HG03175 (cell line): ENCODE results near the gene DTNA.

ENCODE experiments used
- ATAC-seq: cut with Tn5 transposase; IDR thresholded peaks from one replicate; pipeline ENCODE4 v1.9.1; 2021; ENCODE audit warnings: mild to moderate bottlenecking, moderate library complexity; ENCODE audit not compliant: unreplicated experiment

DTNA gene

DNA sequence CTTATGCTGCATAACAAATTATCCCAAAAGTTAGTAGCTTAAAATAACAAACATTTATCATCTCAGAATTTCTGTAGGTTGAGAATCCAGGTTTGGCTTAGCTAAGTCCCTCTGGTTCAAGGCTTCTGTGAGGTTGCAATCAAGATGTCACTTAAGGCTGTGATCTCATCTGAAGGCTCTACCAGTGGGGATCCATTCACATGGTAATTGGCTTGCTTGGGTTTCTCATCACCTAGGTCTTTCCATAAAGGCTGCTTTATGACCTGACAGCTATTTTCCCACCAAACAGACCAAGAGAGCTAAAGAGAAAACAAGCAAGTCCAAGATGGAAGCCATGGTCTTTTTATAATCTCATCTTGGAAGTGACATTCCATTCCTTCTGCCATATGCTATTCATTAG lies 137.3 kb downstream of the DTNA start:
- ATAC-seq, result no peak

- ATAC-seq, result no peak
These were observed 138.1 kb downstream of the DTNA start for GRCh38 chr18:34848156-34848555.

DNA sequence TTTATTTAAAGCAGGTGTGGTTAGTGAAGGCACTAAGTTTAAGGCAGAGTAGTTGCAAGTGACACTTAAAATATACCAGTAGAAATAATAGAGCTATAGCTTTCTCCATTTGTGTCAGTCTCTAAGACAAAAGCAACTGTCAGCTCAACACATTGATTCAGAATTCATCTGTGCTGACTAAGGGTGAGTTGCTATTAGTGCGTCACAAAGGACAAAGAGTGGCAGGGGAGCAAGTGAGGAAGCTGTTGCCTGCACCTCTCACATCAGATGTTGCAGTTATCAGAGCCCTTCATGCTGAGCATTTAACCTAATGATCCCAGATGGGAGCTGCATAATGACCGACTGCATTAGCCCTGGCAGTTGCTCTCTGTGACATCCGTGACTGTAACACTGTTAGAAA lies 138.6 kb downstream of the DTNA start:
- no peak for ATAC-seq

DNA sequence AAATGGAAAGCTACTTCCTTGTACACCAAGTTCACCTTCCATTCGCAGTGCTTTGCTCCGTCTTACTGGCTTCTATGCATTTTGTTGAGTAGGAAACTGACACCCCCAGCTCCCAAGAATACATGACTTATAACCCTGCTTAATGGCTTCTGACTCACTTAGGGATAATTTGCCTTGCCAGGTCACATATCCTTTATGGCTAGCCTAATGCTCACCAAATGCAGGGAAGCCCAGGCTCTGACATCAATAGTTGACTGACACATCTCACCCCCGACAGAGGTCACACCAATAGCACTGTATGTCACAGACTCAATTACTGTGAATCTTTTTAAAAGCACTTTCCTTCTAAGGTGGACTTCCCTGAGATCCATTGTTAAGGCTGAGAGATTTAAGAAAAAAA lies 147.2 kb downstream of the DTNA start:
- no peak for ATAC-seq

DNA sequence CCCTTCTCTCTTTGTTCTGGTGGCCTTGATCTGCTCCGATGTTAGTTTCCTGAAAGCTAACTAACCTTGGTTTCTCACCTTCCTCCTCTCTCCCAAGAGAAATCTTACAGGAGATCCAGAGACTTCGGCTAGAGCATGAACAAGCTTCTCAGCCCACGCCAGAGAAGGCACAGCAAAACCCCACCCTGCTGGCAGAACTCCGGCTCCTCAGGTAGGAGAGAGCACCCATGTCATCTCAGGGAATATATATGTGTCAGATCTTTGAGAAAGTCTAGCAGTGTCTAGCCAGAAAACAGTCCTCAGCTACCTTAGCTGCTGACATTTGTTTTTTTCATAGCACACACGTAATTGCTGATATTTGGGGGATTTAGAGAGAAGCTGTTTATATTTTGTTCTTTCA lies 148.1 kb downstream of the DTNA start:
- ATAC-seq, result no peak

- ATAC-seq, result no peak
These were observed 149.4 kb downstream of the DTNA start for GRCh38 chr18:34859496-34859895.

DNA sequence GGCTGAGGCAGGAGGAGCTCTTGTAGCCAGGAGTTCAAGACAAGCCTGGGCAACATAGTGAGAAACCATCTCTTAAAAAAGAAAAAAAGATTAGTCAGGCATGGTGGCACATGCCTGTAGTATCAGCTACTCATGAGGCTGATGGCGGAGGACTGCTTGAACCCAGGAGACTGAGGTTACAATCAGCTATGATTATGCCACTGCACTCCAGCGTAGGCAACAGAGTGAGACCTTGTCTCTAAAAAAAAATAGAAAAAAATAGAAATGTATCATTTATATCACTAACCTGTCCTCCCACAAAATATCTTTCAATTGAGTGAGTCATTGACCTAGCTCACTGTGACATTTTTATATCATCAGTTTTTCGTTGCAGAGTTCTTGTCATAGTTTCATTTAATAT lies 152.5 kb downstream of the DTNA start:
- ATAC-seq, result no peak

GRCh38 chr18:34863702-34864101 lies 153.6 kb downstream of the DTNA start:
- no peak for ATAC-seq

GRCh38 chr18:34864836-34865497 lies 154.9 kb downstream of the DTNA start:
- no peak for ATAC-seq

GRCh38 chr18:34866310-34866709 lies 156.2 kb downstream of the DTNA start:
- no peak for ATAC-seq

DNA sequence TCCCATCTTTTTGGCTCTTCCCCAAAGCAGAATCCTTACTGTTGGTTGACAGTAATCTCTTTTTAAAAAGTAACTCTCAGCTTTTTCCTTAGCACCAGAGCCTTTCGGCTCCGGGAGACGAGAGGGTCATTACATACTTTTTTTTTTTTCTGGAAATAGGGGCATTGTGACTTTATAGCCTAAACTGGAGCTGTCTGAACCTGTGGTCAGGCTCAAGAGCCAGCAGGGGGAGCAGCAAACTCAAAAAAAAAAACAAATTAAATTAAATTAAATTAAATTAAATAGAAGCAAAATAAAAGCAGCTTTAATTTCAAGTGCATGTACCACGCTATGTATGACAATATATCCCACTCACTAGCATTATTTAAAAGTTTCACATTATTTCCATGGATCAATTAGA lies 156.6 kb downstream of the DTNA start:
- no peak for ATAC-seq

GRCh38 chr18:34867520-34867919 lies 157.4 kb downstream of the DTNA start:
- ATAC-seq, result no peak

DNA sequence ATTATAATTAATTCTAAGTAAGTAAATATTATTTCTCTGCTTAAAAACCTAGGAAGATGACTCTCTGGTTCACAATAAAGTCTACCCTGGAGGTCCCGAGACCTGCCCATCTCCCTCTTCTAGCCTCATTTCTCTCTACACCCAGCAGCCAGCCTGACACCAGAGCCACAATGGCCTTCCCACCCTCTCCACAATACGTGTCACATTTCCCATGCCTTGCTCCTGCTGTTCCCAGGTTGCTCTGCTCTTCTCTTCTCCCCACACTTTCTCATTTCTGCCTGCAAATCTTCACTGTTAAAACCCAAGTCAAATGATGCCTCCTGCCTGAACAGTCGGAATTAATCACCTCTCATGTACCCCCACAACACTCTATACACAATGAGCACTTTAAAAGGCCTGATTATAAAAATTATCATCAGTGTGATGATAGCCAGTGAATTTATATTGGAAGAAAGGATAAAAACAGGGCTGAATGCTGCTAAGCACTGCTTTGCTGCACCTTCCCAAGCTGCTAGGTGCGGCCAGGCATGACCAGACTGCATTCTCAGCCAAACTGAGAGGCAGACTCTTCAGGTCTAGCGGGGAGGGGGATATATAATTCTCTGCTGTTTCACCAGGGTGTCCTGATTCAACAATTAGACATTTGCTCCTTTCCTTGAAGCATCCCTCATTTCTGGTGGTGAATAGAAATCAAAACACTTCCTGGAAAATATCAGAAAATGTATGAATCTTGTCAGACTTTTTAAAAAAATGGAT lies 160.6 kb downstream of the DTNA start:
- ATAC-seq, result no peak

GRCh38 chr18:34871435-34871834 lies 161.3 kb downstream of the DTNA start:
- no peak for ATAC-seq

DNA sequence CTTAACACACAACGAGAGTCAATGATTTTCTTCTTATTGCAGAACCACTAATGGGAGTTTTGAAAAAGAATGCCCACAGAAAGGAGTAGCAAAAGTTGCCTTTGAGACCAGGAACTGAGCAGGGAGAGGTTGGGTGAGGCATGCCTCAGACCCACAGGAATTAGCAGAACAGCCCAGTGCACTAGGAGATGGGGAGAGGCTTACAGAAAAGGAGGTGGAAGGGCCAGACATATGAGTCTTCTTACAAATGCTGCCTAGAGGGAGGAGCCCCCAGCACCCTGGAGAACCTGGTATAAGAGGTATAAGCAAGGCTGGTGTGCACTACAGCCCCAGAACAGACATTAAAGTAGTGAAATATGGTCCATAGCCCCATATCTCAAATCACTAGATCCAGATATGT lies 162.0 kb downstream of the DTNA start:
- ATAC-seq, result no peak

- no peak for ATAC-seq
These were observed 164.0 kb downstream of the DTNA start for GRCh38 chr18:34873986-34874580.

- no peak for ATAC-seq
These were observed 165.1 kb downstream of the DTNA start for GRCh38 chr18:34875150-34875549.

GRCh38 chr18:34880403-34880802 lies 170.3 kb downstream of the DTNA start:
- ATAC-seq, result no peak

DNA sequence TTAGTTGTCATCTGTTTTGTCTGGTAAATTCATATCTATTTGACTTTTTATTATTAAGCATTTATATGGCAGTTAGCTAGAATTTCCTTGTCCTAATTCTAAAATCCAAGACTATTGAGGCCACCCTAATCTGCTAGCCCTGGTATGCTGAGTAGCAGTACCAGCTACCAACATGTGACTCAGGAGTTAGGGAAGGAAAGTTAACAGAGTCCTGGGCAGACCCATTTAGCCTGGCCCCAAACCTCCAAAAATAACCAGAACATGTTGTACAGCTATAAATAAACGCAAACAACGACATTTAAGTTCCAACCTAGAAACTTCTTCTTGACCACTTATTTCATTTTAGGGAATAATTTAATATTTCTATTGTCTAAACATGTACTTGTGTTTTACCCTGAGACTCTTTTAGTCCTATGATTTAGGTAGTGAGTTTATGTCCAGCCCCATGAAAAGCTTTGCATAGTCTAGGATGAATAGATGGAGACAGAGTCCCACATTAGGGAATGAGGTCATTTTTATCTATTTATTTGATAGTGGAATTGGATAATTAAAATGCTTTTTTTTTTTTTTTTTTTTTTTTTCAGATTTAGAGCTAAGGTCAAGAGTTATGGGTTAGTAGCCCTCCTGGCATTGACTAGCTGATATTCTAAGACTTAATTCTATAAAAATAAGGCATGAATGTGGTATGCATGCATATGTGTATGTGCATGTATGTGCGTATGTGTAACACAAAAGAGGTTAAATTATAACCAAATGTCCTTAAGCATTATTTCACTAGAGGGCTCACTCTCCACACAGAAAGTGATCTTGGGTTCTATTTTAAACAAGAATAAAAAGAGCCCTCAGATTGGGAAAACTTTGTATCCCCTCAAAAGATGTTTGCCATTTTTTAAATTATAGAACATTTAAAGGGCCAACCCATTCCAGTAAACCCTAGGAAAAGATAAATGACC lies 171.1 kb downstream of the DTNA start:
- no peak for ATAC-seq

GRCh38 chr18:34884436-34884835 lies 174.3 kb downstream of the DTNA start:
- no peak for ATAC-seq

DNA sequence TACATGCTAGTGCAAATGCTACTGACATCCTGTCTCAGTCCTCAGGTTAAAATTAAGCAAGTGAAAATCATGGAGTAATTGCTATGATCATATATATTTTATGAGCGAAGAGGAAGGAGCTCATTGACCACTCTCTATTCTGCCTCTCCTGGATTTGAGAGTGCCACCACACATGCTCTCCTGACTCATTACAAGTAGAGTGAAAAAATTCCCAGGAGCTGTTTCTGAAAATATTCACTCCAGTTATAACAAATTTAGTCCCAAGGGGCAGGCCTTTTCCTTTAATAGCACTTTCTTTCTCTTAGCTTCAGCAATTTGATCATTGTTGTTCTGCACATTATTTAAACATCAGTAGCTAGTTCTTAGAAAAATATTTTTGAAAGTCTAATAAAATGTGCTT lies 176.1 kb downstream of the DTNA start:
- ATAC-seq, result no peak
